ENCODE data around the gene WDR86.

Gene WDR86

DNA sequence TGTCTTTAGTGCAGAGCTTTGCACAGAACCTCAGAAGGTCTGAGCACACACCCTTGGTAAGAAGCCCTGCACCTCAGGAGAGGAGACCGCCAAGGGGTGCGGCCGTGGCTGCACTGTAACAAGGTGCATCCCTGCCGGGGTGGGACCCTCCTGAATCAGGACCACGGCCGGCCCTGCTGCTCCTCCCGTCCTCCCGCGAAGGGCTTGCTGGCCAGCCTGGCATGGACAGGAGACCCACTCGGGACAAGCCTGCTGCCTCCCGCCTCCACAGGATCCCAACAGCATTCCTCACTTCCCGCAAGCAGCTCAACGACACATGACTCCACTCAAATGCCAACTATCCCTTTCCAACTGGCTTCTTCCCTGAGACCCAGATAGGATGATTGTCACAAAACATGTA, 12.8 kb downstream of the WDR86 start:
- Mint-ChIP-seq H3K36me3 (no peaks in the 10 kb centered on the region), H3K9me3 (ENCODE audit: low read depth) (no peaks in the 10 kb centered on the region), H3K4me1 (ENCODE audit: low read depth) (no peaks in the 10 kb centered on the region), H3K4me3 (no peak overlapping the region), H3K27me3 (no peaks in the 10 kb centered on the region), H3K27ac (no peak overlapping the region)

- Mint-ChIP-seq H3K27me3 (no peaks in the 10 kb centered on the region), H3K4me1 (ENCODE audit: low read depth) (no peaks in the 10 kb centered on the region), H3K36me3 (no peaks in the 10 kb centered on the region), H3K9me3 (ENCODE audit: low read depth) (no peaks in the 10 kb centered on the region), H3K4me3 (no peak overlapping the region), H3K27ac (no peak overlapping the region)
Measured at GRCh38 chr7:151396328-151396970, 13.4 kb downstream of the WDR86 start.

- H3K27me3 Mint-ChIP-seq, result no peaks in the 10 kb centered on the region
- no peak overlapping the region for H3K27ac Mint-ChIP-seq
- H3K36me3 Mint-ChIP-seq, result no peaks in the 10 kb centered on the region
- peaks cover 4% of the 10 kb centered on the region for H3K4me1 Mint-ChIP-seq (ENCODE audit: low read depth)
- no peak overlapping the region for H3K4me3 Mint-ChIP-seq
- no peaks in the 10 kb centered on the region for H3K9me3 Mint-ChIP-seq (ENCODE audit: low read depth)
Measured at GRCh38 chr7:151395036-151395367, 14.8 kb downstream of the WDR86 start.

GRCh38 chr7:151394076-151395035, 15.5 kb downstream of the WDR86 start:
- no peaks in the 10 kb centered on the region for H3K27me3 Mint-ChIP-seq
- no peak overlapping the region for H3K27ac Mint-ChIP-seq
- peaks cover 4% of the 10 kb centered on the region for H3K4me1 Mint-ChIP-seq (ENCODE audit: low read depth)
- H3K4me3 Mint-ChIP-seq, result no peak overlapping the region
- no peaks in the 10 kb centered on the region for H3K9me3 Mint-ChIP-seq (ENCODE audit: low read depth)
- H3K36me3 Mint-ChIP-seq, result no peaks in the 10 kb centered on the region

DNA sequence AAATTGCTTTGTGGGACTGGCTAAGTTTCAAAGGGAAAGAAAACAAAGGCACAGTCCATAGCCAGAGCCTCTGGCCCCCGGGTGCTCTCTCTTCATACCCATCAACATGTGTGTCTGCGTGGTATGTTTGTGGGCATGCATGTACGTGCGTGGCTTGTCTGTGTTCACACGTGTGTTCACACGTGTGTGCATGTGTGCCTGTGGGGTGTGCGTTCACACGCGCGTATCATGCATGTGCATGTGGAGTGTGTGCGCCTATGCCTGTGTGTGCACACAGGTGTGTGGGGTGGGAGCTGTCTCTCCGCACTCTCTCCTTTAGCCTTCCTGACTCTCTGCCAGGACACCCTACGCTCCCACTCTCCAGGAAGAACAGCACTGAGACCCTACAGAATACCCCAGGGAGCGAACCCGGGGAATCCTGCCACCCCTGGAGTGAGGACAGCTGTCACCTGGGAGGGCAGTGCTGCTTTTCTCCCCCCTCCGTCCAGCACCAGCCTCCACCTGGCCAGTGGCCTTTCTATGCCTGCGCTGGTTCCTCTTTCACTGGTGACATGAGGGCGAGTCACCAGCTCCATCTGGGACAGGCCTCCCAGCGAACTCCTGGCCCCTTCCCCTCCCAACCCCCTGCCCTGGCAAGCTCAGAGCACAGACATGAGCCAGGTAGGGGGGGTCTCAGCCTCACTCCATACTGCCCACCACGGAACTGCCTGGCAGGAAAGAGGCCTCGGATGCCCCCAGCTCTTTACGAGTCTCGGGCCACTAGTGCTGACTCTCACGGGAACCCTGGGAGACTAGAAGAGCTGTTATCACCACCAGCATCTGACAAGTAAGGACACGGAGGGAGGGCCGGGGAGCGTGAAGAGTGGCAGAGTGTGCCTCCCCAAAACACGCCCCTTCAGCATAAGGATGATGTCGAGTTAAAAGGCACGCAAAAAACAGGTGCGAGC, 16.5 kb downstream of the WDR86 start:
- H3K27ac Mint-ChIP-seq, result no peak overlapping the region
- no peaks in the 10 kb centered on the region for H3K9me3 Mint-ChIP-seq (ENCODE audit: low read depth)
- no peak overlapping the region for H3K4me3 Mint-ChIP-seq
- no peaks in the 10 kb centered on the region for H3K27me3 Mint-ChIP-seq
- H3K4me1 Mint-ChIP-seq (ENCODE audit: low read depth), result peaks cover 4% of the 10 kb centered on the region
- no peaks in the 10 kb centered on the region for H3K36me3 Mint-ChIP-seq

DNA sequence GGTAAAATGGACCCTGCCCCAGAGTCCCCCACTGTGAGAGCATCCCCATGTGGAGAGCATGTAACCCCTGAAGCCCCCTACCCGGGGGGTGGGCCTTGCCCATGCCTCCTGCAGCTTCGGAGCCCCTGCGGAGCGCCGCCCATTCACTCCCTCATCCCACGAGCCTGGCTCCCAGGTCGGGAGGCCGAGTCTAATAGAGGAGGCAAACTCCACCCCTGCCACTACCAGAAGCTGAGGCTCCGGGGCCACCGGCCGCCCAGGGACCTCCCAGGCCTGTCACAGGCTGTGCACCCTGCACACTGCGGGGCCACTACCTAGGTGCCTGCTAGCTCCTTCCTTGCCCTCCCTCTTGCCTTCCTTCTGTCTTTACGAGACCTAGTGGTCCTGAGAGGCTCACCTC, 17.4 kb downstream of the WDR86 start:
- Mint-ChIP-seq H3K27me3 (no peaks in the 10 kb centered on the region), H3K4me1 (ENCODE audit: low read depth) (peaks cover 4% of the 10 kb centered on the region), H3K27ac (no peak overlapping the region), H3K36me3 (no peaks in the 10 kb centered on the region), H3K9me3 (ENCODE audit: low read depth) (no peaks in the 10 kb centered on the region), H3K4me3 (no peak overlapping the region)

DNA sequence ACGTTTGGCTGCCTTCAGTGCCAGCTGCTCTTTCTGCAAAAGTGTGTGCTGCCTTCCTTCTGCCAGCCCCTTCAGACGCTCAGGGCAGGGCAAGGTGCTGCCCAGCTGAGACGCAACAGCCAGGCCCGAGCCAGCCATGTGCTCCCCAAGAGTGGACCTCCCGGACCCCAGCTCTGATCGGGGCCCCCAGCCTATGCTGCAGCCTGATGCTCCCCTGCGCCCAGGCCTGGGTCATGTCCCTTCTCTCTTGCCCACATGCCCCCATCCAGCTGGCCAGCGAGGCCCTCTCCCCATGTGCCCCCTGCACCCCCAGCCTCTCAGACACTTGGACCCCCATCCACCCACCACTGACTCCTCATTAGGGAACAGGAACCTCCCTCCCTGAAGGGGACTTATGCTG, 17.8 kb downstream of the WDR86 start:
- no peak overlapping the region for H3K27ac Mint-ChIP-seq
- no peaks in the 10 kb centered on the region for H3K9me3 Mint-ChIP-seq (ENCODE audit: low read depth)
- H3K36me3 Mint-ChIP-seq, result no peaks in the 10 kb centered on the region
- no peaks in the 10 kb centered on the region for H3K27me3 Mint-ChIP-seq
- H3K4me1 Mint-ChIP-seq (ENCODE audit: low read depth), result peaks cover 4% of the 10 kb centered on the region
- no peak overlapping the region for H3K4me3 Mint-ChIP-seq

- no peak overlapping the region for H3K27ac Mint-ChIP-seq
- H3K36me3 Mint-ChIP-seq, result no peaks in the 10 kb centered on the region
- H3K4me1 Mint-ChIP-seq (ENCODE audit: low read depth), result peaks cover 4% of the 10 kb centered on the region
- H3K4me3 Mint-ChIP-seq, result no peak overlapping the region
- H3K27me3 Mint-ChIP-seq, result no peaks in the 10 kb centered on the region
- no peaks in the 10 kb centered on the region for H3K9me3 Mint-ChIP-seq (ENCODE audit: low read depth)
Measured at GRCh38 chr7:151391358-151391730, 18.5 kb downstream of the WDR86 start.

GRCh38 chr7:151390598-151391357, 19.1 kb downstream of the WDR86 start:
- Mint-ChIP-seq H3K9me3 (ENCODE audit: low read depth) (no peaks in the 10 kb centered on the region), H3K4me3 (no peak overlapping the region), H3K27ac (no peak overlapping the region), H3K4me1 (ENCODE audit: low read depth) (peaks cover 4% of the 10 kb centered on the region), H3K36me3 (no peaks in the 10 kb centered on the region), H3K27me3 (no peaks in the 10 kb centered on the region)

- Mint-ChIP-seq H3K27me3 (no peaks in the 10 kb centered on the region), H3K4me1 (ENCODE audit: low read depth) (peaks cover 4% of the 10 kb centered on the region), H3K36me3 (no peaks in the 10 kb centered on the region), H3K9me3 (ENCODE audit: low read depth) (no peaks in the 10 kb centered on the region), H3K4me3 (no peak overlapping the region), H3K27ac (no peak overlapping the region)
Measured at GRCh38 chr7:151389768-151390597, 19.9 kb downstream of the WDR86 start.

- H3K27ac Mint-ChIP-seq, result no peak overlapping the region
- no peaks in the 10 kb centered on the region for H3K27me3 Mint-ChIP-seq
- no peaks in the 10 kb centered on the region for H3K36me3 Mint-ChIP-seq
- no peak overlapping the region for H3K4me3 Mint-ChIP-seq
- H3K4me1 Mint-ChIP-seq (ENCODE audit: low read depth), result peaks cover 4% of the 10 kb centered on the region
- no peaks in the 10 kb centered on the region for H3K9me3 Mint-ChIP-seq (ENCODE audit: low read depth)
Measured at GRCh38 chr7:151389096-151389767, 20.6 kb downstream of the WDR86 start.

DNA sequence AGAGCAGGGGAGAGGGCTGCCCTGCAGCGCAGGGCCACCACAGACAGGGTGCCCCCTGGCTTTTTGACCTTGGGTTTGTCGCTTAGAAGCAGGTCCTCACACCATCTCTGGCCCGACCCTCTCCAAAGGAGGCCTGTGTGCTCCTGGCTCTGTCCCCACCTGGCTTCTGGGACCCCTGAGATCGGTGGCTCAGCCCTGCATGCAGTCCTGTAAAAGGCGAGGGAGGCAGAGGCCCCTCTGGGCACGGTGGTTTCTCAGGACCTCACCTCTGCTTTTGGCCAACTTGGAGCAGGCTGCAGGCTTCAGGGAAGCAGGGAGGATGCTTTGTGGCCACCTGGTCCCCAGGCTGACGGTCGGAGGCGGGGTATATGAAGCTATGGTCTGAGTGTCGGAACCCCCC, 21.4 kb downstream of the WDR86 start:
- no peaks in the 10 kb centered on the region for H3K9me3 Mint-ChIP-seq (ENCODE audit: low read depth)

DNA sequence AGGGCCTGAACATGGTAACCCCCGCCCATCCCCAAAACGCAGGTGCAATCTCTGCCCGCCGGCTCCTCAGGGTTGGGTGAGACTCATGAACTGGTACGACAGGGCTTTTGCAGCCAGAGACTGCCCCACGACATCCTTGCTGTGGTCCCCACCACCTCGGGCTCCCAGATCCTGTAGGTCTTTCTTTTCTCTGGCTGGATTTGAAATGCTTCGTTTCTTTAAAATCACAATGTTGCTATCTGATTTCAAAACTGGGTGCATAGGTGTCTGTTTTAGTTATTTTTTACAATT, 21.9 kb downstream of the WDR86 start:
- Mint-ChIP-seq H3K36me3 (no peaks in the 10 kb centered on the region), H3K4me1 (ENCODE audit: low read depth) (peaks cover 4% of the 10 kb centered on the region), H3K27me3 (no peaks in the 10 kb centered on the region), H3K9me3 (ENCODE audit: low read depth) (no peaks in the 10 kb centered on the region), H3K27ac (no peak overlapping the region), H3K4me3 (no peak overlapping the region)

More for the DNA sequence above, 21.4 kb downstream of the WDR86 start:
- Mint-ChIP-seq H3K4me3 (no peak overlapping the region), H3K27ac (no peak overlapping the region), H3K4me1 (ENCODE audit: low read depth) (peaks cover 4% of the 10 kb centered on the region), H3K36me3 (no peaks in the 10 kb centered on the region), H3K27me3 (no peaks in the 10 kb centered on the region)

Measured in activated naive CD8-positive, alpha-beta T cell (primary cell).